GM23338 (cell line): ENCODE results near the gene EDNRB.

Experiments used
- JUNB ChIP-seq: IDR thresholded peaks from one replicate; pipeline ENCODE4 v1.6.1; 2016; ENCODE audit warnings: antibody characterized with exemption; ENCODE audit not compliant: unreplicated experiment
- TF ChIP-seq, protein P1 (sequence below): IDR thresholded peaks from one replicate; pipeline ENCODE4 v1.6.1; 2018; ENCODE audit warnings: antibody characterized with exemption; ENCODE audit not compliant: unreplicated experiment
- TF ChIP-seq, protein P2 (sequence below), 2 experiments: fragments of 200-600 bp in 1 of 2; sonication (generic) in 1 of 2; conservative IDR thresholded peaks; 2 replicates each; pipeline versions ENCODE4 v1.5.1 to v1.6.1; 2016 to 2017; ENCODE audit warnings: antibody characterized with exemption in 2 of 2, low read depth in 2 of 2, mild to moderate bottlenecking in 2 of 2, moderate library complexity in 1 of 2

GRCh38 chr13:77915686-77916085, 2.9 kb downstream of the EDNRB start:
- TF ChIP-seq, protein P1, sequence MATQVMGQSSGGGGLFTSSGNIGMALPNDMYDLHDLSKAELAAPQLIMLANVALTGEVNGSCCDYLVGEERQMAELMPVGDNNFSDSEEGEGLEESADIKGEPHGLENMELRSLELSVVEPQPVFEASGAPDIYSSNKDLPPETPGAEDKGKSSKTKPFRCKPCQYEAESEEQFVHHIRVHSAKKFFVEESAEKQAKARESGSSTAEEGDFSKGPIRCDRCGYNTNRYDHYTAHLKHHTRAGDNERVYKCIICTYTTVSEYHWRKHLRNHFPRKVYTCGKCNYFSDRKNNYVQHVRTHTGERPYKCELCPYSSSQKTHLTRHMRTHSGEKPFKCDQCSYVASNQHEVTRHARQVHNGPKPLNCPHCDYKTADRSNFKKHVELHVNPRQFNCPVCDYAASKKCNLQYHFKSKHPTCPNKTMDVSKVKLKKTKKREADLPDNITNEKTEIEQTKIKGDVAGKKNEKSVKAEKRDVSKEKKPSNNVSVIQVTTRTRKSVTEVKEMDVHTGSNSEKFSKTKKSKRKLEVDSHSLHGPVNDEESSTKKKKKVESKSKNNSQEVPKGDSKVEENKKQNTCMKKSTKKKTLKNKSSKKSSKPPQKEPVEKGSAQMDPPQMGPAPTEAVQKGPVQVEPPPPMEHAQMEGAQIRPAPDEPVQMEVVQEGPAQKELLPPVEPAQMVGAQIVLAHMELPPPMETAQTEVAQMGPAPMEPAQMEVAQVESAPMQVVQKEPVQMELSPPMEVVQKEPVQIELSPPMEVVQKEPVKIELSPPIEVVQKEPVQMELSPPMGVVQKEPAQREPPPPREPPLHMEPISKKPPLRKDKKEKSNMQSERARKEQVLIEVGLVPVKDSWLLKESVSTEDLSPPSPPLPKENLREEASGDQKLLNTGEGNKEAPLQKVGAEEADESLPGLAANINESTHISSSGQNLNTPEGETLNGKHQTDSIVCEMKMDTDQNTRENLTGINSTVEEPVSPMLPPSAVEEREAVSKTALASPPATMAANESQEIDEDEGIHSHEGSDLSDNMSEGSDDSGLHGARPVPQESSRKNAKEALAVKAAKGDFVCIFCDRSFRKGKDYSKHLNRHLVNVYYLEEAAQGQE: no peak
- TF ChIP-seq, protein P2, sequence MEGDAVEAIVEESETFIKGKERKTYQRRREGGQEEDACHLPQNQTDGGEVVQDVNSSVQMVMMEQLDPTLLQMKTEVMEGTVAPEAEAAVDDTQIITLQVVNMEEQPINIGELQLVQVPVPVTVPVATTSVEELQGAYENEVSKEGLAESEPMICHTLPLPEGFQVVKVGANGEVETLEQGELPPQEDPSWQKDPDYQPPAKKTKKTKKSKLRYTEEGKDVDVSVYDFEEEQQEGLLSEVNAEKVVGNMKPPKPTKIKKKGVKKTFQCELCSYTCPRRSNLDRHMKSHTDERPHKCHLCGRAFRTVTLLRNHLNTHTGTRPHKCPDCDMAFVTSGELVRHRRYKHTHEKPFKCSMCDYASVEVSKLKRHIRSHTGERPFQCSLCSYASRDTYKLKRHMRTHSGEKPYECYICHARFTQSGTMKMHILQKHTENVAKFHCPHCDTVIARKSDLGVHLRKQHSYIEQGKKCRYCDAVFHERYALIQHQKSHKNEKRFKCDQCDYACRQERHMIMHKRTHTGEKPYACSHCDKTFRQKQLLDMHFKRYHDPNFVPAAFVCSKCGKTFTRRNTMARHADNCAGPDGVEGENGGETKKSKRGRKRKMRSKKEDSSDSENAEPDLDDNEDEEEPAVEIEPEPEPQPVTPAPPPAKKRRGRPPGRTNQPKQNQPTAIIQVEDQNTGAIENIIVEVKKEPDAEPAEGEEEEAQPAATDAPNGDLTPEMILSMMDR (conservative IDR thresholded peaks at IDR 0.05; ENCODE audit: low read depth in 2 of 2): no peak
- TF ChIP-seq JUNB: no peak
